DMS 273 (cell line): ENCODE measurements around the gene PGAM2.

Experiments
- DNase-seq: peaks from one replicate; lab custom pipeline; 2025; ENCODE audit not compliant: unreplicated experiment; lab: John Stamatoyannopoulos, UW

Gene PGAM2

DNA sequence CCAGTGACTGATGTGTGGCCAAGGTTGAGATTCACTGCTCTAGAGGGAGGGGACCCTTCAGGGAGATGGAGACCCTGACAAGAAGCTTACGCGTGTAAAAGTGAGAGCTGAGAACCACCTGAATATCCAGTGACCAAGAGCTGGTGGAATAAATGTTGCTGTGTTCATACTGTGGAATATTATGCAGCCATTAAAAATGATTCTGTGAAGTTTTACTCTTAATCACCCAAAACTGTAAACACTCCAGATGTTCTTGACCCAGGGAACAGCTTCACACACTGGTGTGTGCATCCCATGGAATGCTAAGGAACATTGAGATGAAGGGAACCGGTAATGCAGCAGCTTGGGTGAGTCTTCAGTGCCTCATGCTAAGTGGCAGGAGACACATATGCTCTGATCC lies 21.3 kb upstream of the PGAM2 start:
- no peak for DNase-seq

GRCh38 chr7:44085546-44085945 lies 20.2 kb upstream of the PGAM2 start:
- DNase-seq, result peak; percentile 44

DNA sequence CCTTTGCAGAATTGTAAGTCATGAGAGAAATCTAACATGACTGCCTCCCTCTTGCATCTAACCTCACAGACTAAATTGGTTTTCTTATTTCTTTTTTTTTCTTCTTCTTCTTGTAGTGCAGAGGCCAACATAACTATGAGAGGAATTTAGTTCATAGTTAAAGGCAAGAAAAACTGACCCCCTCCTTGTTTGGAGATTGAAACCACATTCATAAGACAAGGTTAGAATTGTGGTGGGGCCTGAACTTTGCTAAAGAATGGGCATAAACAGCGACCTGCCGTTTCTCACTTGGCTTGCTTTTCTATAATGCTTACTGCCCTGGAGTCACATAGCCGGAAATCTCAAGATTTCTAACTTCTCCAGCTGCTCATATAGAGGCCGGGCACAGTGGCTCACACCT lies 19.3 kb upstream of the PGAM2 start:
- no peak for DNase-seq

GRCh38 chr7:44083796-44084195 lies 18.4 kb upstream of the PGAM2 start:
- DNase-seq, result no peak

- DNase-seq, result peak; percentile 100
Measured at GRCh38 chr7:44082541-44083207, 17.3 kb upstream of the PGAM2 start.

GRCh38 chr7:44081266-44081748 lies 15.9 kb upstream of the PGAM2 start:
- DNase-seq, result no peak

DNA sequence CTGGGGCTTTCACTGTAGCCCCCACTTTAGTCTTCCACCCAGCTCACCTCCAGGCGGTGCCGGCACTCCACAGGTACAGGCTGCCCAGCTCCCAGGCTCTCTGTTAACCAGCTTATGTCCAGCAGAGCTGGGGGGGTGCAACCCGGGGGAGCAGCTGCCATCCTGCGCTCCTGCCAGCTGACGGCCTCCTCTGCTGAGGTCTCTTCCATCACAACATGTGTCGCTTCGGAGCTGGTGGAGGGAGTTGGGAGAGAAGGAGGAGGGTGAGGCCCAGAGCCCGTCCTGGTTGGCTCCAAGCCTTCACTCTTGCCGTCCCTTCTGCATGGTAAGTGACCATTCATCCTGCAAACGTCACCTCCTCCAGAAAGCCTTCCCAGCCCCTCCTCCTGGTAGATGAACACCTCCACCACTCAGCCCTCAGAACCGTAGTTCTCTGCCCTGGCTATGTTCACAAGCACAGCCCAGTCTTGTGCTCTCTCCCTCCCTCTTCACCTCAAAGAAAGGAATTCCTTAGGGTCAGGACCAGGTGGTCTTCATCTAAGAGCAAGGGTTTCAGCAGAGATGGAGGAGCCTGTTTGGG lies 15.4 kb upstream of the PGAM2 start:
- no peak for DNase-seq

DNA sequence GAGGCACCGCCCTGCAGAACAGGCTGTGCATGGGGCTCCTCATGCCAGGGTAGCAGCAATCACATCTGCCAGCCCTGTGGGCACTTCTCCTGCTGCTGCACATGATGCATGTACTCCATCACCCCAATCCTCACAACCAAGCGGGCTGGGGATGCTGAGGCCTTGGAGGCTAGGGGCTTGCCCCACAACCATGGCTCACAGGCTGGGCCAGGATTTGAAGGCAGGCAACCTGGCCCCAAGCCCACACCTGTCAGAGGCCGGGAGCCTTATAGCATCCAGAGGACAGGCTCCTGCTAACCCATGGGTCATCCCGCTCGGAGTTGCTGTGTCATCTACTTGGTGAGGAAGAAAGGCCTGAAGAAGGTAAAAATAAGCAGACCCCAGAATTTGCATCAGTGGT lies 14.8 kb upstream of the PGAM2 start:
- DNase-seq, result no peak

DNA sequence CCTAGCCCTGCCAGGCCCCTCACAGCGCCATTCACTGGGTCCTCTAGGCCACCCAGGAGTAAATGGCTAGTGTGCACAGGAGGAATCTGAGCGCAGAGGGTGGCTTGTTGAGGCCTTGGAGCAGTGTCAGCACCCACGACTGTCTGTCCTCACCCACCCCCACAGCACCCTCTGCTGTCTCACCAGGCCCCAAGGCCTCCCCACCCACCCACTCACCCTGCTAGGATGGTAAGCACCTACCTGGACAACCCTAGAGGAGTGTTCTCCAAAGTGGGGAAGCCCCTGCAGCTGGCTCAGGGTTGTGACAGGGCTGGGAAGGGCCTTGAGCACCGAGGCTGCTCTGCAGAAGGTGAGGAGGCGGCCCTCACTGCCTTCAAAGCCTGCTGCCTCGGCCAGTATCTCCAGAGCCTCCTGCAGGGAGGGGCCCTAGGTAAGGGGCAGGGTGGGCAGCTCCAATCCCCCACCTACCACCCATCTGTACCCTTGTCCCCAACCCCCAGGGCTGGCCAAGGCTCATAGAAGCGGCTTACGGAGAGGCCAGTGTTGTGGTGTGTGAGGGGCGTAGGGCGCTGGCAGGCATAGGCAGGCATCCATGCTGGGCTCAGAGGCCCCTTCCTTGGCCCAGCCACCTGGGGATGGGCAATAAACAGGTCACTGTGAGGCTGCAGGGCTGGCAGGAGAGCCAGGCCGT lies 14.1 kb upstream of the PGAM2 start:
- DNase-seq, result no peak

DNA sequence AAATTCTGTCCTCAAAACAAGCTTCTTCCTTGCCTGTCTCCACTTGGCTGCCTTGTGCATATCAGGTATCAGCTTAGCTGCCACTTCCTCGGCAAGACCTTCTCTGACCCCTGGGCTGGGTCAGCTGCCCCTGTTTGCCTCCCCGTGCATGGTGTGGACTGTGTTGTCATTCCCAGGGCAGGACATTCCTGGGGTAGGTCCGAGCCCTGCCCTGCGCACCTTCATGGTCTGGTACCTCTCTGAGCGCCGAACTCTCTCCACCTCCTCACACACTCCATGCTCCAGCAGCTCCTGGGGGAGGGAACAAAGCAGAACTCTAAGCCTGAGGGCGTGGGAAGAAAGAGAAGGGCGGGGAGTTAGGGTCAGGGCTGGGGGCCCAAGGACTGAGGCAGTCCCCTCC lies 13.2 kb upstream of the PGAM2 start:
- no peak for DNase-seq

DNA sequence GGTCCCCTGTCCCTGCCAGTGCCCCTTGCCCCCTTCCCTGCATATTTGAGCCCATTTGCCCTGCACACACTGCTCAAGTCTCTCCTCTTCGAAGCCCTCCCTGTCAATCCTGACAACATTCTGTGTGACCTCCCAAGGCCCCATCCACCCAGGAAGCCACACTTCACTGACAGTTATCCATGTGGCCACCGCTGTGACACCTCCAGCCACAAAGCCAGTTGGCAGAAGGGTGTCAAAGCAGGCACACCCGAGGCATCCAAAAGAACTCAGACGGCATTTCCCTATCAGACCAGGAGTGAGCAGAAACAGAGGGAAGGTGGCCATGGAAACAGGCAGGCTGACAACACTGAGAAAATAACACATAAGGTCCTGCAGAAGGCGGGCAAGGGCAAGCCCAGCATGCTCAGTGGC lies 12.3 kb upstream of the PGAM2 start:
- DNase-seq, result no peak

- DNase-seq, result no peak
Measured at GRCh38 chr7:44077061-44077460, 11.7 kb upstream of the PGAM2 start.

DNA sequence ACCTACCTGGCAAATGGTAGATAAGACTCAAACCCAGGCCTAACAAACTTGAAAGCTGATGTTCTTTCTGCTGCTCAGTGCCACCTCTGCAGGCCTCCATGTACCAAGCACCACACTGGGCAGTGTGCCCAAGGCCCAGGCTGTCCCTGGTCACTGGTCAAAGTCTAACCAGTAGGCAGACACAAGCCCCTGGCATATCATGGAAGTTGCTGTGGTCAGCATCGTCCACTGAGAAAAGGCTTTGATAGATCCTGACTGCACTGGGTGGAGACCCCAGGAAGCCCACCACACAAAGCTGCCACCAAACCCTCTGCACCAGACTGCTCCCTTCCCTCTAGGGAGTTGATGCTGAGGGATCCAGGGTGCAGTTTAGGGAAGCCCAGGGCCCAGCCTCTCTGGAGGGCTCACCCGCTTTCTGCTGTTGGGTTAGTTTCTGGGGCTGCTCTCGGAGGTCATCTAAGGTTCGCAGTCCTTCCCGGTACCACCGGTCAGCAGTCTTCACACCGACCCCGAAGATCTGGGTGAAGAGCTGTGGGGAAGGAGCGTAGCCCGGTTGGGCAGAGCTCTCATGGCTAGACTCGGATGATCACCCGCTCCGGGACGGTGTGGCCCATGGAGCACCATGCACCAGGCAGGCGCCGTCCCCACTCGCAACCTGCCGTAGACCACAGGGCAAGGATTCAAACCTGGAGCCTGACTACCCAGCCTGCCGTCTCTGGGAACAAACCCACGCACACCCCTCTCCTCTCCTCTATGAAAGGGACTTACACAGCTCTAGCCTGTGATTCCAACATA lies 10.9 kb upstream of the PGAM2 start:
- DNase-seq, result no peak

DNA sequence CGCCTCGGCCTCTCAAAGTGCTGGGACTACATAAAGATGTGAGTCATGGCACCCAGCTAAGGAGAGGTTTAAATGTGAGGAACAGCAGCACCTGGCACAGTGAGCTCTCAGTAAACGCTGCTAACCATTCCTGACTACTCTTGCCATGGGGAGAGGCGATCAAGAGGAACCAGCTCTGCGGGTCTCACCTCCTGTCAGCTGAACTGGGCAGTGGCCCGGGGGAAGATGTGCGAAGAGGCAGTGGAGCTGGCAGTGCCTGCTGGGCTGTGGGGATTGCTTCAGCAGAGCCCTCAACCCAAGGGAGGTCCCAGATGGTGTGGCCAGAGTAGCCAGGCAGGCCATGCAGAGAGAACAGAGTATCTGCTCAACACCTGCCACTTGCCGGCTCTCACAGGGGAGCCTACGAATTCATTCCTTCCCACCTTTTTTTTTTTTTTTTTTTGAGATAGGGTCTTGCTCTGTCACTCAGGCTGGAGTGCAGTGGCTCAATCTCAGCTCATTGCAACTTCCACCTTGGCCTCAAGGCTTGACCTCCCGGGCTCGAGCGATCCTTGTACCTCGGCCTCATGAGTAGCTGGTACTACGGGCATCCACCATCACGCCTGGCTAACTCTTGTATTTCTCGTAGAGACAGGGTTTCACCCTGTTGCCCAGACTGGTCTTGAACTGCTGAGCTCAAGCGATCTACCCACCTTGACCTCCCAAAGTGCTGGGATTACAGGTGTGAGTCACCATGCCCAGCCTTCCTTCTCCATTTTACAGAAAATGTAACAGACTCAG lies 10.1 kb upstream of the PGAM2 start:
- DNase-seq, result no peak

DNA sequence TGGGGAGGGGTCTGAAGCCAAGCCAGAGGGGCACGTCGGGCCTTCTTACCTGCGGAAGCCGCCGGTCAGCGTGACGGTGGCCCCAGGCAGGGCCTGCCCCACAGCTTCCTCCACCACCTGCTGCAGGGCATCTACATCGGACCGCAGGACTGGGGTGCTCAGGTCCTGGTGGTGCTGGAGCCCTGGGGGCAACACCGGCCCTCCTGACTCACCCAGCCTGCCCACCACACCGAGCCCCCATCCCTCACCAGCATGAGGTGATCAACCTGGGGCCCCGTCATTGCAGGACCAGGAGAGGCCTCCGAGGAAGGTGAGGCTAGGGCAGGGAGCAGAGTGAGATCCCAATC lies 9.0 kb upstream of the PGAM2 start:
- DNase-seq, result no peak

DNA sequence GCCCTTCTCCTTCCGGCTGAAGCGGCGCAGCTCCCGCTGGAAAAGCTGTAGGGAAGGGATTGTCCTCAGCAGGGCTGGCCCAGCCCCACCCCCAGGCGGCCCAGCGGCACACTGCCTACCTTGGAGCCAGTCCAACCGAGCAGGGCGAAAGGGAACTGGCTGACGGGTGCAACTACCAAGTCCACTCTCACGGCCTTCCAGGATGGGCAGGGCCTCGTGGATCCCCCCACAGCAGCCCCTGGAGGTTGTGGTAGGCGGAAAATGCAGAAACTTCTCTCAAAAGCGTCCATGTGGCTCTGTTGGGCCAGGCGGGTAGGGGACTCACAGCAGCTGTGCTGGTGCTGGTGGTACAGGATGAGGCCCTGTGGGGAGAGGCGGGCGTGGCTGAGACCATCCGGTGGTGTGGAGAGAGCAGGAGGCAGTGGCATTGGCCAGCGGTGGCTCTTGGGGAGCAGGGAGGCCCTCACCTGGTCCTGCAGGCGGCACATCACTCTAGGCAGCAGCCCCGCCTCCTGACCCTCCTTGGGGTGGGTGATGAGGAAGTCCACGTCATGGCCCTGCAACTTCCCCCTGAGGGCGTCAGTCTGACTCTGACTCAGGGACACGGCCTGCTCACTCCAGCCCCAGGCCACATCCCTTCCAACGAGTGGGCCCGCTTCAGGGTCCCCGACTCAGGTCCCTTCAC lies 8.4 kb upstream of the PGAM2 start:
- DNase-seq, result no peak

- DNase-seq, result peak; percentile 91
Measured at GRCh38 chr7:44072364-44073231, 7.2 kb upstream of the PGAM2 start.

GRCh38 chr7:44071726-44072363 lies 6.5 kb upstream of the PGAM2 start:
- DNase-seq, result no peak

- peak; percentile 52 for DNase-seq
Measured at GRCh38 chr7:44068054-44068453, 2.7 kb upstream of the PGAM2 start.
